Breast epithelium (tissue), 3 donors: ENCODE data around the gene ZFYVE26.

Experiments
- CTCF ChIP-seq, 3 donors: fragments of 450-650 bp; IDR thresholded peaks; one replicate each; pipeline ENCODE4 v1.5.1; 2016 to 2017; ENCODE audit warnings: antibody characterized with exemption in 3 of 3, mild to moderate bottlenecking in 3 of 3, moderate library complexity in 3 of 3
- POLR2AphosphoS5 ChIP-seq, 3 donors: sonication (generic); formaldehyde crosslinking; IDR thresholded peaks; one replicate each; pipeline ENCODE4 v1.6.1; 2017; ENCODE audit warnings: antibody characterized with exemption in 3 of 3

- TF ChIP-seq CTCF (IDR thresholded peaks at IDR 0.05) (no peak), POLR2AphosphoS5 (IDR thresholded peaks at IDR 0.05) (no peak)
Observed at GRCh38 chr14:67831113-67831512, 14.7 kb upstream of the ZFYVE26 start.
